ENCODE results near the gene MAP3K1. TPM values are rescaled to one million over a fixed set of nuclear protein-coding genes. Genes with fewer than 3 reads are reported as not detected.

MAP3K1 gene
- total RNA-seq, 1 experiment from 2014 or later = 8.5 TPM

DNA sequence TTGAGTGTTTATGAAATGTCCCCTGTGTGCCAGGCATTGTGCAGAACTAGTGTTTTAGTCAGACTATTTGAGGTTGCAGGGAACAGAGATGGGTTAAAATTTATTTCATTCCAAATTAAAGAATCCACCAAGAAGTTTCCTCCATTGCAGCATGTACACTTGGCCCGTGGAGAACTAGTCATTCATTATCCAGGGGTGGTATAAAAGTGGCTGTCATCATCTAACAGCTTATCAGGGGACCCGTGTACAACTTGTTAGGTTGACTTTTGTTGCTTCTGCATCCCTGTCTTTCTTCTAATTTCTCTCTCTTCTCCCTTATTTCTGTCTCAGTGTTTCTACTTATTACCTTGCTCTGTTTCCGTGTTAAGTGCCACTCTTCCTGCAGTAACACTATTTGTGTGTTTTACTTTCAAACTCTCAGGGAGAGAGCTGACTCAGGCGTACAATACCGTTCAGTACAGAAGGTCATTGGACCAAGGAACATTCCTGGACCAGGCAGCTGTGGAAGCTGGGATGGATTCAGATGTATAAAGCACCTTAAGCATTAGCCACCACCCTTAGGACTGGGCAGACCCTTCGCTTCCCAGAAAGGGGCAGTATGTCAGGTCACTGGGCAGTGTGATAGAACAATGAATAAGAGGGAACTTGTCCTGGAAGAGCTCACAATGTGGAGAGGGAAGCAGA lies 36.1 kb downstream of the MAP3K1 start:
- Histone ChIP-seq H3K36me3 (ENCODE audit: control insufficient read depth in 1 of 2, insufficient read depth in 2 of 2, low read length in 2 of 2) (no peaks in the 10 kb centered on the region), H2AFZ (ENCODE audit: low read depth, low read length, poor library complexity, severe bottlenecking) (no peak overlapping the region), H3K79me2 (ENCODE audit: insufficient read depth, low read length) (peaks cover 9% of the 10 kb centered on the region; the same call in 1 of the 2 replicates), H3K27me3 (ENCODE audit: insufficient read depth, low read length) (no peaks in the 10 kb centered on the region), H3K9me2 (ENCODE audit: insufficient read depth) (no peaks in the 10 kb centered on the region), H3K4me2 (ENCODE audit: low read length) (no peak overlapping the region), H3K9me3 (ENCODE audit: control insufficient read depth in 1 of 2, insufficient read depth in 1 of 2, low read depth in 1 of 2, low read length in 2 of 2) (no peaks in the 10 kb centered on the region), H3K4me3 (replicated peaks in 1 of 2; ENCODE audit: low read depth in 1 of 2, low read length in 2 of 2) (no peak overlapping the region), H3K9ac (ENCODE audit: low read length) (no peak overlapping the region), H3K27ac (ENCODE audit: low read depth, low read length) (no peak overlapping the region), H4K20me1 (ENCODE audit: insufficient read depth) (no peaks in the 10 kb centered on the region), H3K4me1 (ENCODE audit: control insufficient read depth in 1 of 2, insufficient read depth in 2 of 2, low read length in 2 of 2) (no peaks in the 10 kb centered on the region)
- no TSS peak for BruUV-seq (replicated peaks)
- ATAC-seq = no peak
- POLR2A ChIA-PET = no interaction called here
- no peak for DNase-seq (ENCODE audit: low read depth, low spot score)
- intact Hi-C loops (cut with micrococcal nuclease) = no loop called here
- RAD21 ChIA-PET (ENCODE audit: low non-redundant PET in 1 of 2, low total read pairs in 2 of 2, uncharacterized antibody in 2 of 2, unreplicated experiment in 2 of 2) = no interaction called here
- CTCF ChIA-PET = no interaction called here
- TF ChIP-seq JUND (IDR thresholded peaks at IDR 0.05) = no peak
- TF ChIP-seq EZH2 (IDR thresholded peaks at IDR 0.05) = no peak
- TF ChIP-seq CEBPB (IDR thresholded peaks at IDR 0.05; ENCODE audit: low read depth) = no peak
- TF ChIP-seq YY1 (IDR thresholded peaks at IDR 0.05; ENCODE audit: extremely low read depth, insufficient replicate concordance, low read depth, low read length) = no peak
- TF ChIP-seq RAD21 (IDR thresholded peaks at IDR 0.05; ENCODE audit: low read depth) = no peak
- no peak for TF ChIP-seq POLR2A (IDR thresholded peaks at IDR 0.05; ENCODE audit: borderline replicate concordance, extremely low read depth, insufficient read depth, insufficient read length)
- no peak for TF ChIP-seq POLR2AphosphoS5 (IDR thresholded peaks at IDR 0.05; ENCODE audit: low read depth, low read length)
- no peak for TF ChIP-seq ZNF274 (IDR thresholded peaks at IDR 0.05; ENCODE audit: low read depth, low read length)
- TF ChIP-seq, protein P1, sequence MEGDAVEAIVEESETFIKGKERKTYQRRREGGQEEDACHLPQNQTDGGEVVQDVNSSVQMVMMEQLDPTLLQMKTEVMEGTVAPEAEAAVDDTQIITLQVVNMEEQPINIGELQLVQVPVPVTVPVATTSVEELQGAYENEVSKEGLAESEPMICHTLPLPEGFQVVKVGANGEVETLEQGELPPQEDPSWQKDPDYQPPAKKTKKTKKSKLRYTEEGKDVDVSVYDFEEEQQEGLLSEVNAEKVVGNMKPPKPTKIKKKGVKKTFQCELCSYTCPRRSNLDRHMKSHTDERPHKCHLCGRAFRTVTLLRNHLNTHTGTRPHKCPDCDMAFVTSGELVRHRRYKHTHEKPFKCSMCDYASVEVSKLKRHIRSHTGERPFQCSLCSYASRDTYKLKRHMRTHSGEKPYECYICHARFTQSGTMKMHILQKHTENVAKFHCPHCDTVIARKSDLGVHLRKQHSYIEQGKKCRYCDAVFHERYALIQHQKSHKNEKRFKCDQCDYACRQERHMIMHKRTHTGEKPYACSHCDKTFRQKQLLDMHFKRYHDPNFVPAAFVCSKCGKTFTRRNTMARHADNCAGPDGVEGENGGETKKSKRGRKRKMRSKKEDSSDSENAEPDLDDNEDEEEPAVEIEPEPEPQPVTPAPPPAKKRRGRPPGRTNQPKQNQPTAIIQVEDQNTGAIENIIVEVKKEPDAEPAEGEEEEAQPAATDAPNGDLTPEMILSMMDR (IDR thresholded peaks at IDR 0.05 in 2 of 3, conservative IDR thresholded peaks at IDR 0.05 in 1 of 3; ENCODE audit: borderline replicate concordance in 1 of 3, insufficient read depth in 1 of 3, low read depth in 2 of 3, low read length in 2 of 3) = no peak
- no peak for TF ChIP-seq EZH2phosphoT487 (IDR thresholded peaks at IDR 0.05; ENCODE audit: borderline replicate concordance)
- no peak for TF ChIP-seq EGR1 (IDR thresholded peaks at IDR 0.05; ENCODE audit: low read depth)
- no peak for TF ChIP-seq ZFX (IDR thresholded peaks at IDR 0.05)
- TF ChIP-seq TCF7L2 (IDR thresholded peaks at IDR 0.05; ENCODE audit: borderline replicate concordance, extremely low read depth, insufficient read depth, insufficient read length) = no peak
- TF ChIP-seq, protein P2, sequence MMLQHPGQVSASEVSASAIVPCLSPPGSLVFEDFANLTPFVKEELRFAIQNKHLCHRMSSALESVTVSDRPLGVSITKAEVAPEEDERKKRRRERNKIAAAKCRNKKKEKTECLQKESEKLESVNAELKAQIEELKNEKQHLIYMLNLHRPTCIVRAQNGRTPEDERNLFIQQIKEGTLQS (IDR thresholded peaks at IDR 0.05) = no peak
- TF ChIP-seq FOSL1 (IDR thresholded peaks at IDR 0.05; ENCODE audit: low read depth) = no peak
- no peak for TF ChIP-seq SRF (IDR thresholded peaks at IDR 0.05; ENCODE audit: low read depth)
- no peak for TF ChIP-seq SIN3A (IDR thresholded peaks at IDR 0.05; ENCODE audit: low read depth)
- TF ChIP-seq CBX3 (IDR thresholded peaks at IDR 0.05; ENCODE audit: low read depth) = no peak
- TF ChIP-seq, protein P3, sequence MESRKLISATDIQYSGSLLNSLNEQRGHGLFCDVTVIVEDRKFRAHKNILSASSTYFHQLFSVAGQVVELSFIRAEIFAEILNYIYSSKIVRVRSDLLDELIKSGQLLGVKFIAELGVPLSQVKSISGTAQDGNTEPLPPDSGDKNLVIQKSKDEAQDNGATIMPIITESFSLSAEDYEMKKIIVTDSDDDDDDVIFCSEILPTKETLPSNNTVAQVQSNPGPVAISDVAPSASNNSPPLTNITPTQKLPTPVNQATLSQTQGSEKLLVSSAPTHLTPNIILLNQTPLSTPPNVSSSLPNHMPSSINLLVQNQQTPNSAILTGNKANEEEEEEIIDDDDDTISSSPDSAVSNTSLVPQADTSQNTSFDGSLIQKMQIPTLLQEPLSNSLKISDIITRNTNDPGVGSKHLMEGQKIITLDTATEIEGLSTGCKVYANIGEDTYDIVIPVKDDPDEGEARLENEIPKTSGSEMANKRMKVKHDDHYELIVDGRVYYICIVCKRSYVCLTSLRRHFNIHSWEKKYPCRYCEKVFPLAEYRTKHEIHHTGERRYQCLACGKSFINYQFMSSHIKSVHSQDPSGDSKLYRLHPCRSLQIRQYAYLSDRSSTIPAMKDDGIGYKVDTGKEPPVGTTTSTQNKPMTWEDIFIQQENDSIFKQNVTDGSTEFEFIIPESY (IDR thresholded peaks at IDR 0.05; ENCODE audit: extremely low read depth, insufficient replicate concordance, low read length) = no peak
- TF ChIP-seq, protein P4, sequence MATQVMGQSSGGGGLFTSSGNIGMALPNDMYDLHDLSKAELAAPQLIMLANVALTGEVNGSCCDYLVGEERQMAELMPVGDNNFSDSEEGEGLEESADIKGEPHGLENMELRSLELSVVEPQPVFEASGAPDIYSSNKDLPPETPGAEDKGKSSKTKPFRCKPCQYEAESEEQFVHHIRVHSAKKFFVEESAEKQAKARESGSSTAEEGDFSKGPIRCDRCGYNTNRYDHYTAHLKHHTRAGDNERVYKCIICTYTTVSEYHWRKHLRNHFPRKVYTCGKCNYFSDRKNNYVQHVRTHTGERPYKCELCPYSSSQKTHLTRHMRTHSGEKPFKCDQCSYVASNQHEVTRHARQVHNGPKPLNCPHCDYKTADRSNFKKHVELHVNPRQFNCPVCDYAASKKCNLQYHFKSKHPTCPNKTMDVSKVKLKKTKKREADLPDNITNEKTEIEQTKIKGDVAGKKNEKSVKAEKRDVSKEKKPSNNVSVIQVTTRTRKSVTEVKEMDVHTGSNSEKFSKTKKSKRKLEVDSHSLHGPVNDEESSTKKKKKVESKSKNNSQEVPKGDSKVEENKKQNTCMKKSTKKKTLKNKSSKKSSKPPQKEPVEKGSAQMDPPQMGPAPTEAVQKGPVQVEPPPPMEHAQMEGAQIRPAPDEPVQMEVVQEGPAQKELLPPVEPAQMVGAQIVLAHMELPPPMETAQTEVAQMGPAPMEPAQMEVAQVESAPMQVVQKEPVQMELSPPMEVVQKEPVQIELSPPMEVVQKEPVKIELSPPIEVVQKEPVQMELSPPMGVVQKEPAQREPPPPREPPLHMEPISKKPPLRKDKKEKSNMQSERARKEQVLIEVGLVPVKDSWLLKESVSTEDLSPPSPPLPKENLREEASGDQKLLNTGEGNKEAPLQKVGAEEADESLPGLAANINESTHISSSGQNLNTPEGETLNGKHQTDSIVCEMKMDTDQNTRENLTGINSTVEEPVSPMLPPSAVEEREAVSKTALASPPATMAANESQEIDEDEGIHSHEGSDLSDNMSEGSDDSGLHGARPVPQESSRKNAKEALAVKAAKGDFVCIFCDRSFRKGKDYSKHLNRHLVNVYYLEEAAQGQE (IDR thresholded peaks at IDR 0.05; ENCODE audit: low read depth) = no peak
